HG03575 (cell line): ENCODE data around the gene ZNF576.
"Not testable (repeated sequence)": the region's sequence is repeated elsewhere in the genome, so short reads cannot be mapped to it uniquely, and the experiment has no call there.

ENCODE experiments used
- ATAC-seq: cut with Tn5 transposase; IDR thresholded peaks from one replicate; pipeline ENCODE4 v1.9.1; 2021; ENCODE audit not compliant: unreplicated experiment, insufficient number of reproducible peaks, low FRiP score; ENCODE audit errors: extremely low read depth

The ZNF576 gene

DNA sequence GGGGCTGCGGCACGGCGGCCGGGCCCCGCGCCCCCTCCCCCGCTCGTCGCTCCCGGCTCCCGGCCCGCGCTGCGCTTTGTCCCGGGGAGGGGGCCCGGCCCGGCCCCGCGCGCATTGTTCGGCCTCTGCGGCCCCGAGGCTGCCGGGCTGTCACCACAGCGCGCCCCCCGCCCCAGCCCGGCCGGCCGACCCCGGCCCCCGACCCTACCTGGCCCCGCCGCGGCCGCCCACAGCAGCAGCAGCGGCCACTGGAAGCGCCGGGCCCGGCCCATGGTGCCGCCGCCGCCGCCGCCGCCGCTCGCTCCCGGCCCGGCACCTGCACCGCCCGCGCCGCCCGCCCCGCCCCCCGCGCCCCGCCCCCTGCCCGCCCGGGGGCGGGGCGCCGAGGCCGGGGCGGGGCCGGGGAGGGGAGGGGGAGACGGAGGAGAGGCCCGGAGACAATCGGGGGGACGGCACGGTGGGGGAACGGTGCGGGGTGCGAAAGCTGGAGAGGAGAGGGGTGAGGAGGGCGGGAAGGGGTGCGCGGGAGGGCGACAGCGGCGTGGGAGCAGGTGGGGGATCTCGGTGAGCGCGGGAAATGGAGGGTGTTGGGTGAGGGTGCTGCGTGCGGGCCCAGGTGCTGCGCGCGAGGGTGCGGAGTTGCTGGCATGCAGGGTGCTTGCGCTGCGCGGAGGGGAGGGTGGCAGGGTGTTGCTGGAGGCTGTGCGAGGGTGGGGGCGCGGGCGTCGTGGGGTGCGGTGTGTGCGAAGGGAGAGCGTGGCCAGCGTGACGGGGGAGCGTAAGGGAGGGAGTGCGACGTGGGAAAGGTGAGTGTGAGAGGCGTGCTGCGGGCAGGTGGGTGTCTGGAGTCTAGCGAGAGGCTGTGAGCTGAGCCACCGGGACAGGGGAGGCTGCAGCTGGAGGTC lies 43.4 kb downstream of the ZNF576 start, which contains the start of gene CADM4:
Gene CADM4, minus strand, starts transcription at position 332 of the 905 bp plus-strand sequence. Its CDS starts 60 bp downstream, at position 272.
- ATAC-seq = no peak

GRCh38 chr19:43640424-43640757 lies 44.0 kb downstream of the ZNF576 start:
- ATAC-seq = no peak

- no peak for ATAC-seq
Observed at GRCh38 chr19:43641333-43641732, 44.9 kb downstream of the ZNF576 start.

DNA sequence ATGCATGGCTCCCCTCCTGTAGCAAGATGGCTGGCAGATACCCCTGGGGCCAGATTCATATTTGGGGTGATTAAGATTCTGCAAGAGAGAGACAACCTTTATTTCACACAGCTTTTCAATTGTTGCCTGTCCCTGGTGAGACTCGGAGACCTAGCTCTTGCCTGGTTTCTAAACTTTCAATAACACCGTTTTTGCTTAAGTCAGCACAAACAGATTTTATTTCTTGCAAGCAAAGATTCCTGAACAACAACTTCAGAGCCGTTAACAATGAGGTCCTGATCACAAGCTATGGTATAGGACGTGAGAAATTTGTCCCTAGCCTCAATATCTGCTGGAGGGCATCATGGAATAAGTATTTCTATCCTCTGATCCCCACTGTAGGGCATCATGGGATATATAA lies 46.1 kb downstream of the ZNF576 start:
- ATAC-seq = no peak

- ATAC-seq = no peak
Observed at GRCh38 chr19:43643326-43643725, 46.9 kb downstream of the ZNF576 start.

GRCh38 chr19:43644181-43644580 lies 47.8 kb downstream of the ZNF576 start:
- ATAC-seq = no peak

DNA sequence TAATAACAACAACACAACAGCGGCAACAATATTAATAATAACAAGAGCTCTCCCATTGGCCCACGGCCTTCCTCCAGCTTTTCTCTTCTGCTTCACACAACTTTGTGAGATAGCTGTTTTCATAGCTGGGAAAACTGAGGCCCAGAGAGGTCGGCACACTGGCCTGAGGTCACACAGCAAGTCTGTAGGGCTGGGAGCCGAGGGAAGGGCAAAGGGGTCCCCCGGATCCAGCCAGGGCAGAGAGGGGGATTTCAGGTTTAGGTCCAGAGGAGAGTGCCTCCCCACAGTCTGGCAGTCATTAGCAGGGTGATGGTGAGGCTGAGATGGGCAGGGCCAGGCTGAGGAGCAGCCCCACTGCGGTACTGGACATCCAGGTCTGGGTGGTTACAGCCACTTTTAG lies 52.2 kb downstream of the ZNF576 start:
- ATAC-seq = no peak

GRCh38 chr19:43649514-43649913 lies 53.1 kb downstream of the ZNF576 start:
- no peak for ATAC-seq

- not testable (repeated sequence) for ATAC-seq
Observed at GRCh38 chr19:43650276-43650675, 53.9 kb downstream of the ZNF576 start.
